Stimulated activated naive CD4-positive, alpha-beta T cell (primary cell): ENCODE measurements around the gene CCDC106.

Source experiments
- DNase-seq, 6 experiments: peaks; one replicate each; lab custom pipeline; 2025; lab: John Stamatoyannopoulos, UW

The CCDC106 gene

GRCh38 chr19:55696301-55697068 is 48.5 kb downstream of the CCDC106 start:
- DNase-seq: no peak

GRCh38 chr19:55697069-55697440 is 49.0 kb downstream of the CCDC106 start:
- no peak for DNase-seq

- no peak for DNase-seq
Observed at GRCh38 chr19:55697698-55698097, 49.7 kb downstream of the CCDC106 start.

GRCh38 chr19:55698256-55698655 is 50.2 kb downstream of the CCDC106 start:
- no peak for DNase-seq

- no peak for DNase-seq
Observed at GRCh38 chr19:55699221-55699620, 51.2 kb downstream of the CCDC106 start.

GRCh38 chr19:55700813-55701212 is 52.8 kb downstream of the CCDC106 start:
- DNase-seq: no peak

- no peak for DNase-seq
Observed at GRCh38 chr19:55702131-55702627, 54.2 kb downstream of the CCDC106 start.
